ENCODE data around the gene ODR4. TPM values are rescaled to one million over a fixed set of nuclear protein-coding genes. Genes with fewer than 3 reads are reported as not detected.
"Not testable (repeated sequence)": the region's sequence is repeated elsewhere in the genome, so short reads cannot be mapped to it uniquely, and the experiment has no call there.

The ODR4 gene
- total RNA-seq, 4 donors from 2014 or later, result 9.6 to 16.8 (median 12.2) TPM

GRCh38 chr1:186454981-186455380 lies 79.3 kb downstream of the ODR4 start:
- Histone ChIP-seq H3K36me3 (no peaks in the 10 kb centered on the region), H3K27me3 (no peaks in the 10 kb centered on the region), H3K4me1 (no peaks in the 10 kb centered on the region), H3K4me3 (no peak overlapping the region), H3K9me3 (no peaks in the 10 kb centered on the region), H3K27ac (no peak overlapping the region)
- 56 to 69% methylated on average over 3 of the region's 3 CpGs for WGBS, 2 donors
- intact Hi-C loops (cut with DNase I), result no loop called here
- no peak for DNase-seq
- TF ChIP-seq CTCF (IDR thresholded peaks at IDR 0.05) (no peak), POLR2A (IDR thresholded peaks at IDR 0.05) (no peak)

- Histone ChIP-seq H3K9me3 (no peaks in the 10 kb centered on the region), H3K4me3 (no peak overlapping the region), H3K4me1 (no peaks in the 10 kb centered on the region), H3K36me3 (no peaks in the 10 kb centered on the region), H3K27ac (no peak overlapping the region), H3K27me3 (no peaks in the 10 kb centered on the region)
- WGBS, 2 donors, result 70 to 73% methylated on average over 3 of the region's 3 CpGs
- intact Hi-C loops (cut with DNase I), result no loop called here
- TF ChIP-seq CTCF (IDR thresholded peaks at IDR 0.05) (no peak), POLR2A (IDR thresholded peaks at IDR 0.05) (no peak)
- DNase-seq, result no peak
These were observed 81.2 kb downstream of the ODR4 start for GRCh38 chr1:186456729-186457255.

- H3K9me3 ChIP-seq; H3K27ac ChIP-seq; H3K36me3 ChIP-seq; DNase-seq; H3K4me1 ChIP-seq; H3K27me3 ChIP-seq; H3K4me3 ChIP-seq; intact Hi-C loops (cut with DNase I): not testable (repeated sequence)
- 94 to 95% methylated on average over 14 of the region's 14 CpGs for WGBS, 2 donors
These were observed 83.5 kb downstream of the ODR4 start for GRCh38 chr1:186459161-186459560.

GRCh38 chr1:186461014-186461413 lies 85.4 kb downstream of the ODR4 start, which contains the start of gene PDC:
TSS of gene PDC (minus strand) at chr1:186461114. CDS start at chr1:186449459, 11,655 bp downstream.
- no peaks in the 10 kb centered on the region for H3K9me3 ChIP-seq
- 73 to 82% methylated on average over 2 of the region's 2 CpGs for WGBS, 2 donors

GRCh38 chr1:186463511-186463910 lies 87.9 kb downstream of the ODR4 start:
- WGBS, 2 donors, result 84 to 89% methylated on average over 5 of the region's 5 CpGs
- DNase-seq, result no peak
- intact Hi-C loops (cut with DNase I), result no loop called here
- TF ChIP-seq POLR2A (IDR thresholded peaks at IDR 0.05) (no peak), CTCF (IDR thresholded peaks at IDR 0.05) (no peak)
- Histone ChIP-seq H3K4me3 (no peak overlapping the region), H3K4me1 (no peaks in the 10 kb centered on the region), H3K27me3 (no peaks in the 10 kb centered on the region), H3K27ac (no peak overlapping the region), H3K9me3 (no peaks in the 10 kb centered on the region), H3K36me3 (no peaks in the 10 kb centered on the region)

More at GRCh38 chr1:186461014-186461413, 85.4 kb downstream of the ODR4 start, which contains the start of gene PDC:
- H3K27me3 ChIP-seq, result no peaks in the 10 kb centered on the region
- H3K27ac ChIP-seq, result no peak within 1 kb of the TSS
- intact Hi-C loops (cut with DNase I), result no loop called here
- H3K4me3 ChIP-seq, result no peak within 1 kb of the TSS
- H3K36me3 ChIP-seq, result no peaks in the 10 kb centered on the region
- H3K4me1 ChIP-seq, result no peaks in the 10 kb centered on the region
- TF ChIP-seq POLR2A (IDR thresholded peaks at IDR 0.05) (no peak), CTCF (IDR thresholded peaks at IDR 0.05) (no peak)
- no peak for DNase-seq

- H3K4me1 ChIP-seq, result no peaks in the 10 kb centered on the region
- WGBS, 2 donors, result 84 to 88% methylated on average over 3 of the region's 3 CpGs
- no peaks in the 10 kb centered on the region for H3K9me3 ChIP-seq
- no peaks in the 10 kb centered on the region for H3K27me3 ChIP-seq
- no peak for DNase-seq
- no peak for TF ChIP-seq CTCF (IDR thresholded peaks at IDR 0.05)
- TF ChIP-seq POLR2A (IDR thresholded peaks at IDR 0.05), result no peak
- intact Hi-C loops (cut with DNase I), result no loop called here
- H3K36me3 ChIP-seq, result no peaks in the 10 kb centered on the region
- no peak overlapping the region for H3K27ac ChIP-seq
- H3K4me3 ChIP-seq, result no peak overlapping the region
These were observed 88.3 kb downstream of the ODR4 start for GRCh38 chr1:186463926-186464325.

- H3K27ac ChIP-seq; H3K27me3 ChIP-seq; H3K9me3 ChIP-seq; H3K4me3 ChIP-seq; intact Hi-C loops (cut with DNase I); H3K4me1 ChIP-seq; DNase-seq; H3K36me3 ChIP-seq: not testable (repeated sequence)
These were observed 89.9 kb downstream of the ODR4 start for GRCh38 chr1:186465491-186465890.

Measured in esophagus squamous epithelium (tissue), 5 donors.